ENCODE data around the gene BSN. TPM values are rescaled to one million over a fixed set of nuclear protein-coding genes. Genes with fewer than 3 reads are reported as not detected.

The BSN gene
- total RNA-seq, 2 experiments from 2014 or later = 0.08 to 0.11 TPM

GRCh38 chr3:49607796-49608195 lies 53.5 kb downstream of the BSN start:
- Histone ChIP-seq H3K4me3 (ENCODE audit: low read length) (no peak overlapping the region), H3K36me3 (ENCODE audit: insufficient read depth, low read length) (no peaks in the 10 kb centered on the region), H3K27ac (ENCODE audit: low read depth in 1 of 2, low read length in 2 of 2) (no peak overlapping the region), H3K27me3 (ENCODE audit: control insufficient read depth in 1 of 2, insufficient read depth in 2 of 2, low read length in 2 of 2) (no peaks in the 10 kb centered on the region), H3K4me1 (ENCODE audit: insufficient read depth, low read length) (peaks cover 10% of the 10 kb centered on the region), H3K9me3 (ENCODE audit: control insufficient read depth in 1 of 2, insufficient read depth in 1 of 2, low read length in 2 of 2) (no peaks in the 10 kb centered on the region)
- ChIA-PET CTCF (no interaction called here), POLR2A (no interaction called here)
- no peaks in the 10 kb centered on the region for H3K27me3 Mint-ChIP-seq
- H3K36me3 Mint-ChIP-seq (ENCODE audit: low read depth) = no peaks in the 10 kb centered on the region
- no peak overlapping the region for H3K27ac Mint-ChIP-seq
- no peak for TF ChIP-seq CTCF (IDR thresholded peaks at IDR 0.05)
- intact Hi-C loops (cut with DNase I, micrococcal nuclease) = no loop called here
- H3K4me1 Mint-ChIP-seq (ENCODE audit: low read depth) = peaks cover 17% of the 10 kb centered on the region
- DNase-seq (no peak), ATAC-seq (ENCODE audit: poor library complexity) (no peak)
- H3K4me3 Mint-ChIP-seq = no peak overlapping the region
- peaks cover 4% of the 10 kb centered on the region for H3K9me3 Mint-ChIP-seq

GRCh38 chr3:49609314-49609713 lies 55.0 kb downstream of the BSN start:
- no peak overlapping the region for H3K27ac Mint-ChIP-seq
- DNase-seq (no peak), ATAC-seq (ENCODE audit: poor library complexity) (no peak)
- no peak for TF ChIP-seq CTCF (IDR thresholded peaks at IDR 0.05)
- no peaks in the 10 kb centered on the region for H3K36me3 ChIP-seq (ENCODE audit: insufficient read depth, low read length)
- H3K4me1 ChIP-seq (ENCODE audit: insufficient read depth, low read length) = no peaks in the 10 kb centered on the region
- H3K36me3 Mint-ChIP-seq (ENCODE audit: low read depth) = no peaks in the 10 kb centered on the region
- H3K27ac ChIP-seq (ENCODE audit: low read depth in 1 of 2, low read length in 2 of 2) = no peak overlapping the region
- no peak overlapping the region for H3K4me3 ChIP-seq (ENCODE audit: low read length)
- H3K9me3 Mint-ChIP-seq = peaks cover 4% of the 10 kb centered on the region
- no peaks in the 10 kb centered on the region for H3K27me3 Mint-ChIP-seq
- CTCF ChIA-PET = no interaction called here
- POLR2A ChIA-PET = no interaction called here
- no peak overlapping the region for H3K4me3 Mint-ChIP-seq
- H3K4me1 Mint-ChIP-seq (ENCODE audit: low read depth) = peaks cover 2% of the 10 kb centered on the region
- H3K27me3 ChIP-seq (ENCODE audit: control insufficient read depth in 1 of 2, insufficient read depth in 2 of 2, low read length in 2 of 2) = no peaks in the 10 kb centered on the region
- intact Hi-C loops (cut with DNase I, micrococcal nuclease) = no loop called here
- no peaks in the 10 kb centered on the region for H3K9me3 ChIP-seq (ENCODE audit: control insufficient read depth in 1 of 2, insufficient read depth in 1 of 2, low read length in 2 of 2)

GRCh38 chr3:49609815-49610214 lies 55.5 kb downstream of the BSN start:
- no peak overlapping the region for H3K27ac Mint-ChIP-seq
- Histone ChIP-seq H3K27ac (ENCODE audit: low read depth in 1 of 2, low read length in 2 of 2) (no peak overlapping the region), H3K36me3 (ENCODE audit: insufficient read depth, low read length) (no peaks in the 10 kb centered on the region), H3K4me1 (ENCODE audit: insufficient read depth, low read length) (no peaks in the 10 kb centered on the region), H3K27me3 (ENCODE audit: control insufficient read depth in 1 of 2, insufficient read depth in 2 of 2, low read length in 2 of 2) (no peaks in the 10 kb centered on the region), H3K4me3 (ENCODE audit: low read length) (no peak overlapping the region), H3K9me3 (ENCODE audit: control insufficient read depth in 1 of 2, insufficient read depth in 1 of 2, low read length in 2 of 2) (no peaks in the 10 kb centered on the region)
- no peaks in the 10 kb centered on the region for H3K36me3 Mint-ChIP-seq (ENCODE audit: low read depth)
- ChIA-PET POLR2A (no interaction called here), CTCF (no interaction called here)
- no peaks in the 10 kb centered on the region for H3K27me3 Mint-ChIP-seq
- DNase-seq (no peak), ATAC-seq (ENCODE audit: poor library complexity) (no peak)
- no peaks in the 10 kb centered on the region for H3K4me1 Mint-ChIP-seq (ENCODE audit: low read depth)
- peaks cover 4% of the 10 kb centered on the region for H3K9me3 Mint-ChIP-seq
- H3K4me3 Mint-ChIP-seq = no peak overlapping the region
- intact Hi-C loops (cut with DNase I, micrococcal nuclease) = no loop called here
- TF ChIP-seq CTCF (IDR thresholded peaks at IDR 0.05) = no peak

Data from CD4-positive, alpha-beta T cell (primary cell).